HL-60 (cell line): ENCODE results near the gene C1orf216.

Source experiments
- DNase-seq, 2 experiments: peaks; one replicate each; pipeline ENCODE4 v3.0.0-alpha.2; 2010 to 2020; ENCODE audit warnings: low read depth in 1 of 2, low spot score in 1 of 2
- H3K27ac ChIP-seq: fragments of 250-450 bp; sonication (Bioruptor Pico); replicated peaks from 2 replicates; pipeline ENCODE4 v1.5.1; 2020; ENCODE audit warnings: mild to moderate bottlenecking, moderate library complexity
- H3K27me3 ChIP-seq: fragments of 250-450 bp; sonication (Bioruptor Pico); 2 replicates; pipeline ENCODE4 v1.5.1; 2021; ENCODE audit warnings: mild to moderate bottlenecking, moderate library complexity; ENCODE audit not compliant: insufficient read depth, poor library complexity, severe bottlenecking
- H3K4me3 ChIP-seq: replicated peaks from 2 replicates; pipeline ENCODE4 v1.5.1; 2011; ENCODE audit warnings: mild to moderate bottlenecking, control low read depth, low read length; ENCODE audit not compliant: insufficient read depth
- CTCF ChIP-seq: IDR thresholded peaks from one replicate; pipeline ENCODE4 v1.5.1; 2011; ENCODE audit warnings: low read length, control low read depth, inconsistent platforms; ENCODE audit not compliant: insufficient read depth
- GABPA ChIP-seq: IDR thresholded peaks from 2 replicates; pipeline ENCODE4 v1.6.1; 2012; ENCODE audit warnings: low read depth
- POLR2AphosphoS5 ChIP-seq: IDR thresholded peaks from 2 replicates; pipeline ENCODE4 v1.6.1; 2012; ENCODE audit warnings: low read depth
- REST ChIP-seq: IDR thresholded peaks from 2 replicates; pipeline ENCODE4 v1.6.1; 2012; ENCODE audit warnings: low read depth; ENCODE audit not compliant: insufficient replicate concordance
- SPI1 ChIP-seq: IDR thresholded peaks from 2 replicates; pipeline ENCODE4 v1.6.1; 2012; ENCODE audit warnings: low read depth, mild to moderate bottlenecking, borderline replicate concordance

Gene C1orf216

GRCh38 chr1:35756064-35756463 is 37.4 kb upstream of the C1orf216 start:
- H3K27me3 ChIP-seq, result no peaks in the 10 kb centered on the region
- no peak for TF ChIP-seq CTCF
- no peak for TF ChIP-seq REST
- no peak for TF ChIP-seq GABPA
- TF ChIP-seq POLR2AphosphoS5, result no peak
- TF ChIP-seq SPI1, result no peak
- H3K4me3 ChIP-seq, result no peak overlapping the region
- no peak overlapping the region for H3K27ac ChIP-seq
- no peak for DNase-seq

GRCh38 chr1:35753626-35754260 is 35.1 kb upstream of the C1orf216 start:
- DNase-seq, result no peak
- Histone ChIP-seq H3K4me3 (no peak overlapping the region), H3K27me3 (no peaks in the 10 kb centered on the region), H3K27ac (no peak overlapping the region)
- TF ChIP-seq POLR2AphosphoS5 (no peak), REST (no peak), SPI1 (no peak), GABPA (no peak), CTCF (no peak)

GRCh38 chr1:35748326-35748725 is 29.6 kb upstream of the C1orf216 start:
- Histone ChIP-seq H3K27ac (no peak overlapping the region), H3K27me3 (no peaks in the 10 kb centered on the region), H3K4me3 (no peak overlapping the region)
- DNase-seq, result no peak
- TF ChIP-seq POLR2AphosphoS5 (no peak), SPI1 (no peak), CTCF (no peak), REST (no peak), GABPA (no peak)
